ENCODE measurements around the gene ACOXL. TPM values are rescaled to one million over a fixed set of nuclear protein-coding genes. Genes with fewer than 3 reads are reported as not detected.
"Not testable (repeated sequence)": the region's sequence is repeated elsewhere in the genome, so short reads cannot be mapped to it uniquely, and the experiment has no call there.

Gene ACOXL
- total RNA-seq, 1 experiment from 2014 or later: not detected

DNA sequence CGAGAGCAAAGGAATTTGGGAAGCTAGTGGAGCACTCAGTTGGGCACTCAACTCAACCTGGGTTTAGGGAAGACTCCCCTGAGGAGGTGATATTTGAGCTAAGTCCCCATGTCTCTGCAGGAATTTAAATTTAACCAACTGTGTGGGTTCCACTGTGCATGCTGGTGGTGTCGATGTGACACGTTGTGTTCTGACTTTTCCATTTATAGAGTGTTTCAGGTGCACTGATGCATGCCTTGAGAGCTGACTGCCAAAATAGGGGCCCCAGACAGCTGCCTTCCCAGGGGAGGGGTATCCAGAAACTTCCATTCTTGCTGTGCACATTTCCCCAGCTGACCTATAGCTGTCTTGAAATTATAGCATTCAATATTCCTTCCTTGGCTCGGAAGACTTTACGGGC is 324.7 kb downstream of the ACOXL start:
- DNase-seq (ENCODE audit: low read depth): no peak

DNA sequence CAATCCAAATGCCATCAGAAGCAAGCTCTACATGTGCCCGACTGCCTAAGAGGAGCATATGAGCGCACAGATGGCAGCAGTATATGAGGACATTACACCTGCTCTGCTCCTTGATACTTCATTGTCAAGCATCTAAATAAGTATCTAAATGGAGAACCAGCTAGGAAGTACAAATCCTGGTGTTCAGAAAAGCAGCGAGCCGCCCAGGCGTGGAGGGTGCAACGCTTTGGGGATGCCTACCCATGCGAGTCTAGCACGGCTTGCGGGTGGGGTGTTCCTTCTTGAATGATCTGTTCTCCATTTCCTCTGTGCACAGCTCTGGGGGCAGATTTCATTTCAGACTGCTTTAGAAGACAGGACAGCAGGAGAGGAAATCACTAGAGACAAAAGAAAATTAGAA is 325.3 kb downstream of the ACOXL start:
- DNase-seq (ENCODE audit: low read depth): no peak

- DNase-seq (ENCODE audit: low read depth): no peak
Measured at GRCh38 chr2:111058264-111058663, 325.9 kb downstream of the ACOXL start.

DNA sequence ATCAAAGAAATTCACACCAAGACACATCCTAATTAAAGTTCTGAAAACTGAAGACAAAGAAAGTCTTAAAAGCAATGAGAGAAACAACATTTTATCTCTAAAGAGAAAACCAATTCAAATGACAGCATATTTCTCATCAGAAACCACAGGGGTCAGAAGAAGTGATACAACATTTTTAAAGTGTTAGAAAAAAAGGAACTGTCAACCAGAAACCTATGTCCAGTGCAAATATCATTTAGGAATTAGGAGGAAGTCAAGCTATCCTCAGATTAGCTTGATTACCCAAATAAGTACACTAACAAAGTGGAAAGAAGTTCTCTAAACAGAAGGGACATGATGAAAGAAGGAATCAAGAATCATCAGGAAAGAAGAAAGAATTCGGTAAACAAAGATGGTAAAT is 328.8 kb downstream of the ACOXL start:
- DNase-seq (ENCODE audit: low read depth): no peak

- DNase-seq (ENCODE audit: low read depth): no peak
Measured at GRCh38 chr2:111062417-111062816, 330.0 kb downstream of the ACOXL start.

DNA sequence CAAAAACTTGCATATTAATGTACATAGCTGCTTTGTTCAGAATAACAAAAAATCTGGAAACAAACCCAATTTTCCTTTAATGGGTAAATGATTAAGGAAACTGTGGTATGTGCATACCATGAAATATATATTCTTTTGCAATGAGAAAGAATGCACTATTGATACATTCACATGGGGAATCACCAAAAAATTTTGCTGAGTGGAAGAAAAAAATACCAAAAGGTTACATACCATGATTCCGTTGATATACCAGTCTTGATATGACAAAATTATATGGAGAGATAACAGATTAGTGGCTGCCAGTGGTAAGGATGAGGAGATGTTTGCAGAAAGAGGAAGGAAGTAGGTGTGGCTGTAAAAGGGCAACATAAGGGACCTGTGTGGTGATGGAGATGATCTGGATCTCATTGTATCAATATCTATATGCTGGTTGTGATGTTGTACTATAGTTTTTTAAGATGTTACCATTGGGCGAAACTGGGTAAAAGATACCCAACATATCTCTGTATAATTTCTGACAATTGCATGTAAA is 333.8 kb downstream of the ACOXL start:
- no peak for DNase-seq (ENCODE audit: low read depth)

- DNase-seq (ENCODE audit: low read depth): peak; percentile 3
Measured at GRCh38 chr2:111068435-111069058, 336.2 kb downstream of the ACOXL start.

DNA sequence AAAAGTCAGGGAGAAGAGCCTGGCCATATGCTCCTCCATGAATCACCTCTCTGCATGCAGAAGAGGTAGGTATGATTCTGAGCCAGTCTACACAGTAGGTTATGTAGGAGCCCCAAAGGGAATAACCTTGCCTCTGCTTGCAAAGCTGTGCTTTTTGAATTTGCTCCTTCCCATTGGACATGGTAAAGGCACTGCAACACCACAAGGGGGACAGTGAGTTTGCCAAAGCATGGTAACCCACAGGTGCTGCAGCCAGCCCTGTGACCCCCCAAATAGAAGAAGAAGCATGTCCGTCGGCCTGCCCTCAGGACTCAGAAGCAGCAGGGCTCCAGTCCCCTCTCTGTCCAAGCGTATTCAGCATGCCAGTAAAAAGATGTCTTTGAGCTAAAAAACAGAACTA is 337.3 kb downstream of the ACOXL start:
- no peak for DNase-seq (ENCODE audit: low read depth)

DNA sequence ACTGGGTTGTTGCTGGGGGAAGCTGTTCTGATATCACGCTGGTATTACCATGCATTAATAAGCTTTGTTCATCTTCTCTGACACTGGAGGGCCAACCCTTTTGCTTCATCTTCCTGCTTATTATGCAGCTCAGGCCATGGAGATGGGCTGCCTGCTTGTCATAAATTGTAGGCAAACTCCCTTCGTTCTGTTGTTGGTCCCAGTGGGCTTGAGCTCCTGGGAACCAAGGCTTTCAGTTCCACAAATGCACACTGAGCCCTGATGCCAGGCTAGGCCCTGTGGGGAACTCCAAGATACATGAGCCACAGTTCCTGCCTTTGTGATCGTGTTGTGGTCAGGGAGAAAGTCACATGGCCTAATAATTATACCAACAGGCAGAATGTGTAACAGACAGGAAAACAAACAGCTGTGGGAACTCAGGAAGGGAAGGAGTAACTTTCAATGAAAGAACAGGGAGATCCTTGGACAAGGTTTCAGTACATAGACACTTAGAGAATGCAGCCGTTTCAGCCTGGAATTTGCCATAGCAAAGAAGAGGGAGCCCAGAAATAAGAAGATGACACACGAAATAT is 339.3 kb downstream of the ACOXL start:
- DNase-seq (ENCODE audit: low read depth): peak; percentile 87

DNA sequence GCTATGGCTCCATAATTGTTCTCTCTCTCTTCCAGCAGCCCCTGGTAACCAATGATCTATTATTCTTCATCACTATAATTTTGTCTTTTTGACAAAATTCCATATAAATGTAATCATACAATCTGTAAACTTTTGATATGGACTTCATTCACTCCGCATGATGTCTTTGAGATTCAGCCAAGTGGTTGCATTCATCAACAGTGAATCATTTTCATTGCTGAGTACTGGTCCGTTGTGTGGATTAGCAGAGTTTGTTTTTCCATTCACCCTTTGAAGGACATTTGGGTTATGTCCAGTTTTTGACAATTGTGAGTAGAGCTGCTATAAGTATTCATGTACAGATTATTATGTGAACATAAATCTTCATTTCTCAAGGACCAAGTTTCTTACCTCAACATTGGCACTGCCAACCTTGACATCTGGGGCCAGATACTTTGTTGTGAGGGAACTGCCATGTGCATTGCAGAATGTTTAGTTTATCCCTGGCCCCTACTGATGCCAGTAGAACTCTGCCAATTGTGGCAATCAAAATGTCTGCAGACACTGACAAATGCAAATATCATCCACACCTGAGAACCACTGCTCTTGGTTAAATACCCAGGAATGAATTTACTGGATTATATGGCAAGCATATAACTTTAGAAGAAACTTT is 340.0 kb downstream of the ACOXL start:
- peak; percentile 82 for DNase-seq (ENCODE audit: low read depth)

DNA sequence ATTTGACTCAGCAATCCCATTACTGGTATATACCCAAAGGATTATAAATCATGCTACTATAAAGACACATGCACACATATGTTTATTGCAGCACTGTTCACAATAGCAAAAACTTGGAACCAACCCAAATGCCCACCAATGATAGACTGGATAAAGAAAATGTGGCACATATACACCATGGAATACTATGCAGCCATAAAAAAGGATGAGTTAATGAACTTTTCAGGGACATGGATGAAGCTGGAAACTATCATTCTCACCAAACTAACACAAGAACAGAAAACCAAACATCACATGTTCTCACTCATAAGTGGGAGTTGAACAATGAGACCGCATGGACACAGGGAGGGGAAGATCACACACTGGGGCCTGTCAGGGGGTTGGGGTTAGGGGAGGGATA is 350.3 kb downstream of the ACOXL start:
- DNase-seq (ENCODE audit: low read depth): not testable (repeated sequence)

DNA sequence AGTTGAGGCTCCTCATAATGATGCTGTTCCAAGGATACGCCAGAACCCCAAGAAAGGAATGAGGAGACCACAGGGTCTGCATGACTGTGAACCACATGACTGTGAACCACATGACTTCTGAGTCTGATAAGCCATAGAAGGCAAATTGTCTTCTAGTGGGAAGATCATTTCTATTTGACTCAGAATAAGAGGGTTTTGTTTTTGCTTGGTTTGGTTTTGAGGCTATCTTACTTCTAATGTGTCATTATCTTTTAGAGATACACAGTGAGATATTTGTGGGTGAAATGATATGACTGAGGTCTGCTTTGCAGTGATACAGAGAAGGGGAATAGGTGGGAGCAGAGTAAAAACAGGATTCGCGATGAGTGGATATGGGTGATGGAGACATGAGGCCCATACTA is 359.4 kb downstream of the ACOXL start:
- no peak for DNase-seq (ENCODE audit: low read depth)

DNA sequence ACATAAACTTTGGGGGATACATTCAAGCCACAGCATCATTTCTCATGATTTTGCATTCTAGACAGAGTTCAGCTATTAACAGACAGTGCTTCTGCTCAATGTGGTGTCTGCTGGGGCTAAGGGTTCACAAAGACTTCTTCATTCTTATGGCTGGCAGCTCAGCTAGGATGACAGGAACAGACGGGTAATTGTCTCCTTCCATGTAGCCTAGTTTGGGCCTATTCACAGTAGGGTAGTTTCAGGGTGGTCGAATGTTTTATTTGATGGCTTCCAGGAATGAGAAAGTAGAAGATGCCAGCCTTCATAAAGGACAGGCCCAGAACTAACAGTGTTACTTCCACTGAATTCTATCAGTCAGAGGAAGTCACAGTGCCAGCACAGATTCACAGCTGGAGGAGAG is 362.3 kb downstream of the ACOXL start:
- DNase-seq (ENCODE audit: low read depth): peak; percentile 26

- no peak for DNase-seq (ENCODE audit: low read depth)
Measured at GRCh38 chr2:111095434-111095833, 363.1 kb downstream of the ACOXL start.

GRCh38 chr2:111099402-111099801 is 367.0 kb downstream of the ACOXL start:
- DNase-seq (ENCODE audit: low read depth): peak; percentile 14

DNA sequence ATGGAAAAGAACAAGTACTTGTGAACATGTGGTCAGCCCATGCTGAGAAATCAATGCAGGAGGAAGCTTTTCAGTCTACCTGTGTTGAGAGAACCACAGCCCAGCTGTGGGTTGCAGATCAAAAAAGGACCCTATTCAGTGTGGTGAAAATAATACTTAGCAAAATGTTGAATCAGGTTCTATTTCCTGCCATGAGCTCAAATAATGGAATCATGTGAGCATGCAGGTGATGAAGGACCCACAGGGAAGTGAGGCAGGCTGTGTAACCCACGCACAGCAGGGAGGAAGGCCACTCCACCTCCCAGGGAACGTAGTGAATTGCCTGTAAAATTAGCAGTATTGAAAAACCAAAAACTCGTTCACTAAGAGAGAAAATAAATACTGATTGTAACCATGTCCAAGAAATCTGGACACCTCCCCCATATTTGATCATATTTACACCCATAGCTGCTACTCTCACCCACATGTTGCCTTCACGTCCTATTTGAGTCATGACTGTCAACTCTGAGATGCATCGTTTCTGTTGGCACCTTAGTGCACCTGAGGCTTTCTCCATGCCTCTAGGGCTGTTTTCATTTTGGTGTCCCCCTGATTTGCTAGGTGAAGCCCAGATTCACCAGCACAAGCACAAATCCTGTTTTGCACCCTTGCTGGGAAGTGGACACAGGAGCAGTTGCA is 367.9 kb downstream of the ACOXL start:
- no peak for DNase-seq (ENCODE audit: low read depth)

GRCh38 chr2:111100765-111101162 is 368.4 kb downstream of the ACOXL start:
- DNase-seq (ENCODE audit: low read depth): peak; percentile 90

- DNase-seq (ENCODE audit: low read depth): no peak
Measured at GRCh38 chr2:111101592-111101991, 369.2 kb downstream of the ACOXL start.

DNA sequence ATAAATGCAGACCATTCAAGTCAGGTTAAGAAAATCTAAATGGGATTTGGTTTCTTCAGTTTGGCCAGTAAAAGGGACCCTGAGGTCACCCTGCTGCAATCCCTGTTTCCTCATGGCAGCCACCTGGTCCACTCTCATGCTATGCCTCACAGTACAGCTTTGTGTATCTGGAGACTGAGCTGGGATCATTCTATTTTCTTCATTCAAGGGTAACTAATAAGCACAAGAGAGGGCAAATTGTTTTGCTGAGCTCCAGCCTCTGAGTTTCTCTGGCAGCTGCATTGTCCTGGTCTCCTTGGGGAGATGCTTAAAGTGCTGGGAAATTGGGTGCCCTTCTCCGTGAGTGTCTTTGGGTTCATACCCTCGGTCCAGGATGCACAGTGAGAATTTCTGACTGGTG is 369.8 kb downstream of the ACOXL start:
- DNase-seq (ENCODE audit: low read depth): no peak

DNA sequence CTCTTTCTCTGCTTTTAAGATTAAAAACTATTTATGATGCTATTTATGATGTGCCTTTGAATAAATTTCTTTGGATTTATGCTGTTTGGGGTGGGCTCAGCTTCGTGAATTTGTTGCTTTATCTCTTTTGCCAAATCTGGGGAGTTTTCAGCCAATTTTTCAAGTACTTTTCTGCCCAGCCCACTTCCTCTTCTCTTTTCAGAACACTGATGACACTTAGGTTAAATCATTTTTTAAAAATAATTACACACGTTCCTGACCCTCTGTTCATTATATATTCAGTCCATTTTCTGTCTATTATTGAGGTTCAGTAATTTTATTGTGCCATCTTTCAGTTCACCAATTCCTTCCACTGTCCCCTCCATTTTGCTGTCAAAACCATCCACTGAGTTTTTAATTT is 373.6 kb downstream of the ACOXL start:
- no peak for DNase-seq (ENCODE audit: low read depth)

GRCh38 chr2:111106706-111107105 is 374.3 kb downstream of the ACOXL start:
- DNase-seq (ENCODE audit: low read depth): peak; percentile 63

GRCh38 chr2:111108745-111109271 is 376.4 kb downstream of the ACOXL start:
- no peak for DNase-seq (ENCODE audit: low read depth)

All from RPMI7951 (cell line).